CD4-positive, alpha-beta T cell treated with Interleukin-17A for 4 hours (primary cell): ENCODE measurements around the gene AZU1.

Experiments used
- DNase-seq: peaks from one replicate; pipeline ENCODE4 v3.0.0-alpha.2; 2020; ENCODE audit warnings: mixed read lengths

The AZU1 gene

DNA sequence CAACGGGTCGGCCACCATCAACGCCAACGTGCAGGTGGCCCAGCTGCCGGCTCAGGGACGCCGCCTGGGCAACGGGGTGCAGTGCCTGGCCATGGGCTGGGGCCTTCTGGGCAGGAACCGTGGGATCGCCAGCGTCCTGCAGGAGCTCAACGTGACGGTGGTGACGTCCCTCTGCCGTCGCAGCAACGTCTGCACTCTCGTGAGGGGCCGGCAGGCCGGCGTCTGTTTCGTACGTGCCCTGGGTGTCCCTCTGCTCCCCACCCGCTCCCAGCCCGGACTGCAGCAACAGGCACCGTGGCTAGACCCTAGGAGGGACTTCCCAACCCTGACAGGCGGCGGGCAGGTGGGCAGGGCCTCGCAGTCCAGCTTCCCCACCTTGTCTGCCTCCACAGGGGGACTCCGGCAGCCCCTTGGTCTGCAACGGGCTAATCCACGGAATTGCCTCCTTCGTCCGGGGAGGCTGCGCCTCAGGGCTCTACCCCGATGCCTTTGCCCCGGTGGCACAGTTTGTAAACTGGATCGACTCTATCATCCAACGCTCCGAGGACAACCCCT, 28.0 kb downstream of the AZU1 start:
- DNase-seq, result no peak

DNA sequence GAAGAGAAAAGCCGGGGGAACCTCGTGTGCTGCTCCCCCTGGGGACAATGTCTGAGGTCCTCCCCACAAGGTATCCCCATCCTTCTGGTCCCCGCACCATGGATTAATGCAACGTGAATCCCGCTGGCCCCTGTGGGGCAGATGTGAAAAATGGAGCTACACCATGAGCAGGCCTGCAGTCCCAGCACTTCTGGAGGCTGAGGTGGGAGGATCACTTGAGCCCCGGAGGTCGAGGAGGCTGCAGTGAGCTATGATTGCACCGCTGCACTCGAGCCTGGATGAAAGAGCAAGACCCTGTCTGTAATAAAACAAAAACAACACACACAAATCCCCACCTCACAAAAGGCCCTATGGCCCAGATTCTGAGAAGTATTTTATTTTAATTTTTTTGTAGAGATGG, 30.6 kb downstream of the AZU1 start:
- no peak for DNase-seq

DNA sequence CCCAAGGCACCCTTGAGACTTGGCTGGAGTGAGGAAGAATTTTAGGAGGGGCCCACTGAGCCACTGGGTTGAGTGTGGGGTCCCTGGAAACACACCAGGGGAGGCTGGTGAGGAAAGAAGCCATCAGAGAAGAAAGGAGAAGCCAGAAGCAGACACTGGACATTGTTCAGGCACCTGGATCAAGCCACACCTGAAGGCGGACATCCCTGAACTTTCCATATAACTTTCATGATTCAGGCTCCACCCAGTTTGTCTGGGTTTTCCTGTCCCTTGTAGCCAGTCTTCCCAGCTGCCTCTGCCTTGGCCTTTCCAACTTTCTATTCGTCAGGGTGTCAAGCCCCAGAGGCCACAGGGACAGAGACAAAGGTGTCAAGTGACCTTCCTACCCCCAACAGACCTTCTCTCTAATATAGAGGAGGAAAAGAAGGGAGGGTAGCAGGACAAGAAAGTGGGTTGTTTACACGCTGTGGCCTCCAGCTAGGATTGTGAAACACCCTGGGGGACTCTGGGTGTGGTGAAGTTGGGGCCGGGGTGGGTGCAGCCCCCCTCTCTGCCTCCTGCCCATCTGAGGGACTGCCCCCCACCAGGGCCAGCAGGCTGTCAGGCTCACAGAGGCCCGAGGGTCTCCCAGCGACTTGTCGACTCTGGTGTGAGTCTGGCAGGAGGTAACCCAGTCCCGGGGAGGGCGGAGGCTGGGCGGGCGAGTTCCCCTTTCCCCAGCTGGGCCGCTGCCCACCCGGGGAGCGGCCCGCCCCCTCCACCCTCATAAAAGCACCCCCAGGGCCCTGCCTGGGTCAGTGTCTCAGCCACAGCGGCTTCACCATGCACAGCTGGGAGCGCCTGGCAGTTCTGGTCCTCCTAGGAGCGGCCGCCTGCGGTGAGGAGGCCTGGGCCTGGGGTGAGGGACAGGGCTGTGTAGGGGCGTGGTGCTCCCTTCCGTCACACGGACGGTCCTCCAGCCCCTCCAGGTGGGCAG, 31.5 kb downstream of the AZU1 start, which contains the start of gene CFD:
CFD (plus strand) TSS at position 797 of the 976 bp plus-strand sequence; CDS start at position 823, 26 bp downstream.
- DNase-seq, result no peak

DNA sequence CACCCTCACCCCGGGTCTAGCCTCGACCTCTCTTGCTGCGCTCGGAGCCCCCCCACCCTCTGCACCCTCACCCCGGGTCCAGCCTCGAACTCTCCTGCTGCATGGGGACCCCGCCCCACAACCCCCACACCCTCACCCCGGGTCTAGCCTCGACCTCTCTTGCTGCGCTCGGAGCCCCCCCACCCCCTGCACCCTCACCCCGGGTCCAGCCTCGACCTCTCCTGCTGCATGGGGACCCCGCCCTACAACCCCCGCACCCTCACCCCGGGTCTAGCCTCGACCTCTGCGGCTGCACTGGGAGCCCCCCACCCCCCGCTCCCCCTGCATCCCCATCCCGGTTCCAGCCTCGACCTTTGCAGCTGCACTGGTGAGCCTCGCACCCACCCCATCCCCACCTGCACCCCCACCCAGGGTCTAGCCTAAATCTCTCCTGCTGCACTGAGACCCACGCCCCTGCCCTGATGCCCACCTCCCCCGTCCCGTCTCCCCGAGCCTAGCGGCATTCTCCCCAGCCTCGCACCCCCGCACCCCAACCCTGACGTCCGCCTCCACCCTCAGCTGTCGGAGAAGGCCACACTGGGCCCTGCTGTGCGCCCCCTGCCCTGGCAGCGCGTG, 33.6 kb downstream of the AZU1 start:
- no peak for DNase-seq

DNA sequence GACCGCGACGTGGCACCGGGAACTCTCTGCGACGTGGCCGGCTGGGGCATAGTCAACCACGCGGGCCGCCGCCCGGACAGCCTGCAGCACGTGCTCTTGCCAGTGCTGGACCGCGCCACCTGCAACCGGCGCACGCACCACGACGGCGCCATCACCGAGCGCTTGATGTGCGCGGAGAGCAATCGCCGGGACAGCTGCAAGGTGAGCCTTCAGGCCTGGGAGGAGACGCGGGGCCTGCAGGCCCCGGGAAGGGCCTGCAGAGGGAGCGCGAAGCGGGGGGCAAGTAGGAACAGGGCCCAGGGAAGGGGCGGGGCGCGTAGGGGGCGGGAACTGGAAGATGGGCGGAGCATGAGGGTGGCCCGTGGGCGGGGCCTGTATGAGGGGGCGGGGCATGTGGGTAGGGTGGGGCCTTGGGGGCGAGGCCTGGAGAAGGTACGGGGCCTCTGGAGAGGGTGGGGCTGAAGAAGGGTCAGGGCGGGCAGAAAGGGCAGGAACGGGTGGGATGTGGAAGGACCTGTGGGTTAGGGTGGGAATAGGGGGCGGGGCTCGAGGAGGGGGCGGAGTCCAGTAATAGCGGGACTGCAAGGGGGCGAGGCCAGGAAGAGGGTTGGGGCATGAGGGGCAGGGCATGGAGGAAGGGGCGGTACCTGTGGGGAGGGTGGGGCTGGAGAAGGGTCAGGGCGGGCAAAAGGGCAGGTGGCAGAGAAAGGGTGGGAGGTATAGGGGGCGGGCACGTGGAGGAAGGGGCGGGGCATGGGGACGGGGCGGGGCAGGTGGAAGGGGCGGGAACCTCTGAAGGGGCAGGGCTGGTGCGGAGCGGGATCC, 34.3 kb downstream of the AZU1 start:
- DNase-seq, result peak; percentile 69

DNA sequence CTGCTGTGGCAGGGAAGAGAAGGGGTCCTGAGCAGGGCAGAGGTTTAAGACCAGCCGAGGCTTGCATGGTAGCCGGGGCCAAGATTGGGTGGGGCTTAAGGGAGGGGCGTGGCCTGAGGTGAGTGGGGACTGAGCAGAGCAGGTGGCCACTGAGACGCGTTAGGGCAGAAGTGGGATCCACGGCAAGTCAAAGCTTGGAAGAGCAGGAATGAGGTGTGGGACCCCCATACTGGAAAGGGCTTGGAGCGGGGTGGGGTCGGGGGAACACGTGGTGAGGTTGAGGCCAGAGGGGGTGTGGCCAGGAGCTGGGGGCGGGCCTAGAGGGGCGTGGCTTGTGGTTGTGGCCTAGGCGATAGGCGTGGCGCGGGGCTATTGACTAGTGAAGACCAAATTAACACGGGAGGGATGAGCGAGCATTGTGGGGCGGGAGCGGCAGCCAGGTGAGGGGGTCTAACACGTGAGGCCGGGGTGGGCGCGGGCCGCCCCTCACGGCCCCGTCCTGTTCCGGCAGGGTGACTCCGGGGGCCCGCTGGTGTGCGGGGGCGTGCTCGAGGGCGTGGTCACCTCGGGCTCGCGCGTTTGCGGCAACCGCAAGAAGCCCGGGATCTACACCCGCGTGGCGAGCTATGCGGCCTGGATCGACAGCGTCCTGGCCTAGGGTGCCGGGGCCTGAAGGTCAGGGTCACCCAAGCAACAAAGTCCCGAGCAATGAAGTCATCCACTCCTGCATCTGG, 35.1 kb downstream of the AZU1 start:
- DNase-seq, result peak; percentile 81

DNA sequence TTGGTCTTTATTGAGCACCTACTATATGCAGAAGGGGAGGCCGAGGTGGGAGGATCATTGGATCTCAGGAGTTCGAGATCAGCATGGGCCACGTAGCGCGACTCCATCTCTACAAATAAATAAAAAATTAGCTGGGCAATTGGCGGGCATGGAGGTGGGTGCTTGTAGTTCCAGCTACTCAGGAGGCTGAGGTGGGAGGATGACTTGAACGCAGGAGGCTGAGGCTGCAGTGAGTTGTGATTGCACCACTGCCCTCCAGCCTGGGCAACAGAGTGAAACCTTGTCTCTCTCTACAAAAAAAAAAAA, 35.6 kb downstream of the AZU1 start:
- DNase-seq, result no peak

DNA sequence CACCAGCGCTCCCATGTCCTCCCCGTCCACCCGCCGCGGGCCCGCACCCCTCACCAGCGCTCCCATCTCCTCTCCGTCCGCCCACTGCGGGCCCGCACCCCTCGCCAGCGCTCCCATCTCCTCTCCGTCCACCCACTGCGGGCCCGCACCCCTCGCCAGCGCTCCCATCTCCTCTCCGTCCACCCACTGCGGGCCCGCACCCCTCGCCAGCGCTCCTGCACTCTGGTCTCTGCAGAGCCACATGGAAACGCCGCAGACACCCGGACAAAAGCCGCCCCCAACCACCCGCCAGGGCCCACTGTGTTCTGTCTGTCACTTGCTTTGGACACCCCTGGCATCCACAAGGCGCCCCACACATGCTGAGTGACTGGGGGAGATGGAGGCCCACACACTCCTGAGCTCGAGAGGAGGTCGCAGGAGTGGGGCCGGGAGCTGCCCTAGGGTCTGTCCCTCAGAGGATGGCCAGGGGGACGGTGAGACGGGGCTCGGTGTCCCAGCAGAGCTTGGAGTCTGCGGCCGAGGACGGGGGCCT, 39.2 kb downstream of the AZU1 start:
- DNase-seq, result no peak

DNA sequence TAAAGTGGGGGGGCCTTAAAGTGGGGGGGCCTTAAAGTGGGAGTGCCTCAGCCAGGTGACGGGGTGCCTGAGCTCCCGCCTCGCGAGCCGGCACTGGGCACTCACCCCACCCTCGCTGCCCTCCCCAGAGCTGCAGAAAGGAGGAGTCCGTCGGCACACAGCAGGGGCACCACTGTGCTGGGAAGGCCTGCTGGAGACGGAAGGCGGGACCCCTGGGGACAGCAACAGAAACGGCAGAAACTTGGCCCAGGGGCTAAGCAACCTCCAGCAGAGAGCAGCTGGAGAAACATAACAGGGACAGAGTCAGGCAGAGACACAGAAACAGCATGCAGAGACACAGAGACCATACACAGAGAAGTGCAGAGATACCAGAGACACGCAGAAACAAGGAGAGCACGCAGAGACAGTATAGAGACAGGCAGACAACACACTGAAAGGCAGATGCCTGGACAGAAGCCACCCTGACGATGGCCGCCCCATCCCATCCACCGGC, 39.7 kb downstream of the AZU1 start:
- no peak for DNase-seq

DNA sequence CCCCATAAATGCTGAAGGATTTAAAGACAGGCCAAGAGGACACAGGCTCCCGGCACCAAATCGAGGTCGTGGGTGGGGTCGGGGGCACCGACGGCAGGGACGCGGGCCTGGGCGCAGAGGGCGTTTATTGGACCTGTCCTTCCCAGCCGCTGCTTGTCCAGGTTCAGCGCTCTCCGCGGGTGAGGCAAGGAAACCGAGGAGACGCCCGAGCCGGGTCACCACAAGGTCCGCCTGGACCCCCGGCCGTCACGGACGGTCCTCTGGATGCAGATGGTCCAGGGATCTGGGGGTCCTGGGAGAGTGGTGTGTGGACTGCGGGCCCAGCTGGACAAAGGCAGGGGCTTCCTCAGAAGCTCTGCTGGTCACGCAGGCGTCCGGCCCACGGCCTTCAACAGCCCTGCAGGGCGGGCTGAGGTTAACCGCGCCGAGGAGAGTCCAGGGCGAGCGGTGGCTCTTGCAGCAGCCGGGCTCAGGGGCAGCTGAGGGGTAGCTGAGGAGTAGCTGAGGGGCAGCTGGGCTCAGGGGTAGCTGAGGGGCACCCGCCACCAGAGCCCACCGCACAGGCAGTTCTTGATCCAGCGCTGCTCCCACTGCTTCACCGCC, 40.3 kb downstream of the AZU1 start:
- no peak for DNase-seq

DNA sequence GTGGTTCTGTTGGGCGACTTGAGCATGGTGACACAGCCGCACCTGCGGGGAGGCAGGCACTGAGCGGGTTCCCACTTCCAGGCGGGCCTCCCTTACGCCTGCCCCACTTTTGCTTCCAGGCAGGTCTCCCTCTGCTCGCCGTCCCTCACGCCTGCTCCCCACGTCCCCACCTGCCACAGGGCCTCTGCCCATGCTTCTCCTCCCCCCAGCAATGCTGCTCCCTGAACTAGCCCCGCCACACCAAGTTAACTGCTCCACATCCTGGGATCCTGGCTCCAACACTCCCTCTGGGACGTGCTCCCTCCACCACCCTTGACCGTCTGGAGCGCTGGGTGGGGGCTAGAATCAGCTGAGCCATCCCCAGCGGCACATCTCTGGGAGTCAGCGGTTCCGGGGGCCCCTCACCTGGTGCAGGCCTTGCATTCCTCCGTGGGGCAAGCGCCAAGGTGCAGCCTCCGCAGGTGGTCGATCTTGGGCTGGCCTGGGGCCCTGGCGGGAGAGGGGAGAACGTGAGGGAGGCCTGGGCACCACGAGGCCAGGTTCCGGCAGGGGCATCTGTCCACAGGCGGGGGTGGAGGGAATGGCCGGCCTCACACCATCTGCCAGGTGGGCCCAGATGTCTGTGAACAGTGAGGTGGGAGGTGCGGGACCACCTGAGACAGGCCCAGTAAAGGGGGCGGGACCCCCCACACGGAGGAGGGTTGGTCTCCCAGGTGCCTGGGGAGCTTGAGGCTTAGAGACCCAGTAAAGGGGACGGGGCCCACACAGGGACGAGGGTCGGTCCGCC, 41.0 kb downstream of the AZU1 start:
- DNase-seq, result no peak

DNA sequence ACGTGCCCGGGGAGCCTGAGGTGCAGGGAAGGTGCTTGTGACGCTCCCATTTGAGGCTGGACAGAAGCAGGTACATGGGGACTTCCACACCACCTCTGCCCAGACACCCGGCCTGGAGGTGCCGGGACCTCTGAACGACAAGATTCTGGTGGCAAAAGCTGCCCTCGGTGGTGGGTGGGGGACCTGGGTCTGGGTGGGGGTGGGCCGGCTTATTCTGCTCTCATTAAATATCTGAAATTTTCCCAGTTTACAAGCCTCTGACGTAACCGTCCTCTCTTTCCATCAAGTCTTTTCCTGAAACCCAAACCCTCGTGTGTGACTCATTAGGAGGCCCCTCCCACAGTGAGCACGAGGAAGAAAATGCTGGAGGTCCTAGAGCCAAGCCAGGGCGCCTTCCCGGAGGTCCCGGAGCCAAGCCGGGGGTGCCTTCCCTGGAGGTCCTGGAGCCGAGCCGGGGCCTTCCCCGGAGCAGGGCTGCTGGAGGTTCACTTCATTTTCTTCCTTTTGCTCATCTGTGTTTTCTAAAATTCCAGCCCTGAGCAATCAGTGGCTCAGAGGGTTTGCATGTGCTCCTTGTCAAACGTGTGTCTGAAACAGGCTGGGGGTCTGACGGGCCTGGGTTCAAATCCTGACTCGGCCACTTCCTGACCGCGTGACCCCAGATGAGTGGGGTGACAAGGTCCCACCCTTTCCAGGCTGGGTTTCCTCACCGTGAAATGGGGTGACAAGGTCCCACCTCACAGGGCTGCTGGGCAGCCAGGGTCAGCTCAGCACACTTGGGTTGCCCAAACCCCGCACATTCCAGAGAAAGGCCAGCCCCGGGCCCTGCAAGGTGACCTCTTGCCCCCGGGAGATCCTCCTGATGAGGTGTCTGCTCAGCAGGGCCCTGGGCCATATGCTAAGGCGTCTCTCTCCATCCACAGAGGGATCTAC, 41.9 kb downstream of the AZU1 start:
- DNase-seq, result no peak

DNA sequence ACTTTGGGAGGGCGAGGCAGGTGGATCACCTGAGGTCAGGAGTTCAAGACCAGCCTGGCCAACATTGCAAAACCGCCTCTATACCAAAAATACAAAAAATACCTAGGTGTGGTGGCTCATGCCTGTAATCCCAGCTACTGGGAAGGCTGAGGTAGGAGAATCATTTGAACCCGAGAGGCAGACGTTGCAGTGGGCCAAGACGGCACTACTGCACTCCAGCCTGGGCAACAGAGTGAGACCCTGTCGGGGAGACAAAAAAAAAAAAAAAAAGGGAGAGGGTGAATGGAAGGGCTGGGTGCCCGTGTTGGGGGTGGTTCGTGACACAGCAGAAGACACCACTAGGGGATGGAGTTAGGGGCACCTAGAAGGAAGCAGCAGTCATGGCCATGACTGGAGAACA, 42.7 kb downstream of the AZU1 start:
- no peak for DNase-seq

DNA sequence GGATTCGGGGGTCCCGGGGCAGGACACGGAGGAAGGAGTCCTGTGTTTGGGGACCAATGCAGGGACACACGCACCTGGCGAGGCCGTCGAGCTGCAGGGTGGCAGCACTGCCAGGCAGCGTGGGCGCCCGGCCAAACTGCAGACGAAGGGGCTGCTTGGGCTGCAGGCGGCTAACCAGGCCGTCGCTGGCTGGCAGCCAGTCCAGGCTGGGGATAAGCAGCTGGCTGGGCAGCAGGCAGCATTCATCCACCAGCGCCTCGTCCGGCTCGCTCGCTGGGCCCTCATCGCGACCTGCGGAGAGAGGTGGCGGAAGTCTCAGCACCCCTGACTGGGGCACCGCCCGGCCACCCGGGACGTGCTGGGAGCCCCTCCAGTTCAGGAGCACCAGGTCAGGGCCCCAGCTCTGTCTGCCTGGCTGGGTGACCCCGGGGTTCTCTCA, 43.3 kb downstream of the AZU1 start:
- no peak for DNase-seq

DNA sequence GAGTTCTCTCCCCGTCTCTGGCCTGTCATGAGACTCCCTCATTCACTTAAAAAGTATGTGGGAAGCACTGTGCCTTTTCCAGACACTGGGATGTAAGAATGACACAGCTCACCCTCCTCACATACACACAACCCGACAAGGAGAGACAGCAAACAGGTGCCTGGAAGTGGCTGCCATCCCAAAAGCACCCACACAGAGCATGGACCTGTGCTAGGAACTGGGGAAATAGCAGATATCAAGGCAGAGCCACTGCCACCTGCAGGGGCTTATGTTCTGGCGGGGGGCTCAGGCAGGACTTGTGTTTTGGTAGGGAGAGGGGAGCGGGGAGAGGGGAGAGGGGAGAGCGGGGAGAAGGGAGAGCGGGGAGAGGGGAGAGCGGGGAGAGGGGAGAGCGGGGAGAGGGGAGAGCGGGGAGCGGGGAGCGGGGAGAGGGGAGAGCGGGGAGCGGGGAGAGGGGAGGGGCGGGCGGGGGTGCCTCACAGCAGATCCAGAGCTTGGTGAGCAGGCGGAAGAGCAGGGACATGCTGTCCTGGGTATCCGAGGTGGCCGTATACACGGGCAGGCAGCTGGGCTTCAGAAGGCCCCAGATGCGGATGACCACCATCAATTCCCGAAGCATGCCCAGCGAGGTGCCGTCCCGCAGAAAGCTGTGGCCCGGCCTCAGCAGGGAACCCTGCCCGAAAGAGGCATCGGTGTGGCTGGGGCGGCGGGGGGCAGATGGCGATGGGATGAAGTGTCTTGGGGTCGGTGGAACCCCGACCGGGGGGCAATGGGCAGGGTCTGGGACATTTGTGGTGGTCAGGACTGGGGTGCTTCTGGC, 44.0 kb downstream of the AZU1 start:
- peak; percentile 15 for DNase-seq

DNA sequence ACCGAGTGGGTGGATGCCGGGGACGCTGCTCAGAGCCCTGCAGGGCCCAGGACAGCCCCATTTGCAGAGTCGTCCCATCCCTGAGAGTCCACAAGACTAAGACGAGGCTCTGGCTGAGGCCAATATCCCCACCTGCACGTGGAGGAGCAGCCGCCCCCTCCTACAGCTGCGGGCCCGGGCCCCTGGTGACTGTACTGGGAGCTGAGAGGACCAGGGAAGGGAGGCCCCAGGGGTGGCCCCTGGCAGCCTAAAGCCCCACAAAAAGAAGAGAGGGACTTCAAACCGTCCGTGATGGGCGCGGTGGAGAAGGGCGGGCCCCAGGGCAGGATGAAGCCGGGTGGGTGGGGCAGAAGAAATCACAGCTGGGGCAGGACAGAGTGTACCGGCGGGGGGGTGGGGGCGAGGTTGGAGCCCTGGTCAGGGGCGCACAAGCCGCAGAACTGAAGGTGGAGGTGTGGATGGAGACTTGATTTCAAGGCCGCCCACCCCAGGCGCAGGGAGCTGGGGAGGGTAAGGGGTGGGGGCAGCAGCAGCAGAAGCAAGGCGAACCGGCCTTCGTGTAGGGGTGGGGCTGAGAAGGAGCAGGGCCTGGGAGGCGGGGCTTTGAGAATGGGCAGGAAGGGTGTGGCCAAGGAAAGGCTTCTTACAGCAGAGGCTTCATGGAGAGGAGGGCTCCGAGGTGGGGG, 44.8 kb downstream of the AZU1 start:
- peak; percentile 86 for DNase-seq

DNA sequence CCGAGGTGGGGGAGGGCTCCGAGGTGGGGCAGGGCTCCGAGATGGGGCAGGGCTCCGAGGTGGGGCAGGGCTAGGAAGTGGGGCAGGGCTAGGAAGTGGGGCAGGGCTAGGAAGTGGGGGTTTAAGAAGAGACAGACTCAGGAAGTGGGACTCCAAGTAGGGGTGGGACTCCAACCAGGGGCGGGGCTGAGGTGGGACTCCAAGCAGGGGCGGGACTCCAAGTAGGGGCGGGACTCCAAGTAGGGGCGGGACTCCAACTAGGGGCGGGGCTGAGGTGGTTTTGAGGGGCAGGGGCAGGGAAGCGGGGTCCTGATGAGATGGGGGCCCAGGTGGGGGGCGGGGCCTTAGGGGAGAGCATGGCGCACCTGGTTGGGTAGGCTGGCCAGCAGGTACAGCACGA, 45.4 kb downstream of the AZU1 start:
- peak; percentile 82 for DNase-seq

DNA sequence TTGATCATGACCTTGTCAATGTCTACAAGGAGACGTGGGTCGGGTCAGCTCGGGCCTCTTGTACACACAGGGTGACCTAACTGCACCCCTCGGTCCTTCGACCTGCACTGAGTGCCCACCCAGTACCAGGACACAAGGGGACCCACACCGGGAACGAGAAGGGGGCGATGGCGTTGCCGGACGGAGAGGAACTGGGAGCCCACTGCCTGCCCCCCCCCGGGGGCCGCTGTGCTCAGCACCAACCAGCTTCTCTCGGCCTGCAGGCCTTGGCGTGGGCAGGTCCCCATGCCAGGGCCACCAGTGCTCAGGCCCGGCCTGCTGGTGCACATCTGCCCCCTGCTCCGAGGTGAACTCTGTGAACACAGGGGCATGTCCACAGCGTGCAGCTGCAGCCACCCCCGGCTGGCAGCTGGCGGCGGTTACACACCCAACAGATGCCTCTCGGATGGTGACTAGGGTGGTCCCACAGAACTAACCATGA, 46.0 kb downstream of the AZU1 start:
- DNase-seq, result no peak
